PFSK-1 (cell line): ENCODE measurements around the gene PPP2R2C.

Experiments
- POLR2AphosphoS5 ChIP-seq: IDR thresholded peaks from 2 replicates; pipeline ENCODE4 v1.6.1; 2012; ENCODE audit warnings: low read depth, mild to moderate bottlenecking, control low read depth, low read length, moderate library complexity
- REST ChIP-seq, 2 experiments: IDR thresholded peaks; 2 replicates each; pipeline versions ENCODE4 v1.6.1 to v1.8.0; 2011 to 2012; ENCODE audit warnings: low read depth in 2 of 2, low read length in 2 of 2, control low read depth in 1 of 2, inconsistent platforms in 1 of 2, mild to moderate bottlenecking in 1 of 2, moderate library complexity in 1 of 2; ENCODE audit not compliant: insufficient read depth in 1 of 2
- TAF1 ChIP-seq: IDR thresholded peaks from 2 replicates; pipeline ENCODE4 v1.6.1; 2012; ENCODE audit warnings: low read length, control low read depth, borderline replicate concordance; ENCODE audit not compliant: insufficient read depth

- no peak for TF ChIP-seq REST (IDR thresholded peaks at IDR 0.05; ENCODE audit: insufficient read depth in 1 of 2, low read depth in 2 of 2, low read length in 2 of 2)
- TF ChIP-seq POLR2AphosphoS5 = no peak
- TF ChIP-seq TAF1 = no peak
Measured at GRCh38 chr4:6383929-6384328, 88.5 kb downstream of the PPP2R2C start.
